ENCODE data around the gene FAM131C.
"Not testable (repeated sequence)": the region's sequence is repeated elsewhere in the genome, so short reads cannot be mapped to it uniquely, and the experiment has no call there.

FAM131C gene

GRCh38 chr1:16073490-16074119 lies at the start of gene FAM131C:
TSS of gene FAM131C (minus strand) at chr1:16073651. CDS start at chr1:16073442, 209 bp downstream.
- no peak for DNase-seq (ENCODE audit: low read depth in 2 of 2, low spot score in 1 of 2)

GRCh38 chr1:16122916-16123315 lies 49.5 kb upstream of the FAM131C start:
- DNase-seq (ENCODE audit: low read depth in 2 of 2, low spot score in 1 of 2), result peak; percentile 16 to 50

GRCh38 chr1:16122350-16122881 lies 49.0 kb upstream of the FAM131C start:
- no peak for DNase-seq (ENCODE audit: low read depth in 2 of 2, low spot score in 1 of 2)

GRCh38 chr1:16120940-16121410 lies 47.5 kb upstream of the FAM131C start:
- no peak for DNase-seq (ENCODE audit: low read depth in 2 of 2, low spot score in 1 of 2)

GRCh38 chr1:16120407-16120806 lies 47.0 kb upstream of the FAM131C start:
- no peak for DNase-seq (ENCODE audit: low read depth in 2 of 2, low spot score in 1 of 2)

- no peak for DNase-seq (ENCODE audit: low read depth in 2 of 2, low spot score in 1 of 2)
Observed at GRCh38 chr1:16119926-16120325, 46.5 kb upstream of the FAM131C start.

GRCh38 chr1:16119504-16119903 lies 46.1 kb upstream of the FAM131C start:
- no peak for DNase-seq (ENCODE audit: low read depth in 2 of 2, low spot score in 1 of 2)

GRCh38 chr1:16118706-16119105 lies 45.3 kb upstream of the FAM131C start:
- no peak for DNase-seq (ENCODE audit: low read depth in 2 of 2, low spot score in 1 of 2)

- no peak for DNase-seq (ENCODE audit: low read depth in 2 of 2, low spot score in 1 of 2)
Observed at GRCh38 chr1:16117936-16118335, 44.5 kb upstream of the FAM131C start.

GRCh38 chr1:16117369-16117768 lies 43.9 kb upstream of the FAM131C start:
- no peak for DNase-seq (ENCODE audit: low read depth in 2 of 2, low spot score in 1 of 2)

- no peak for DNase-seq (ENCODE audit: low read depth in 2 of 2, low spot score in 1 of 2)
Observed at GRCh38 chr1:16116625-16117024, 43.2 kb upstream of the FAM131C start.

GRCh38 chr1:16116002-16116401 lies 42.6 kb upstream of the FAM131C start:
- no peak for DNase-seq (ENCODE audit: low read depth in 2 of 2, low spot score in 1 of 2)

GRCh38 chr1:16115468-16115983 lies 42.1 kb upstream of the FAM131C start:
- no peak for DNase-seq (ENCODE audit: low read depth in 2 of 2, low spot score in 1 of 2)

GRCh38 chr1:16114527-16115467 lies 41.3 kb upstream of the FAM131C start:
- DNase-seq (ENCODE audit: low read depth in 2 of 2, low spot score in 1 of 2), result no peak

GRCh38 chr1:16112596-16113555 lies 39.4 kb upstream of the FAM131C start:
- no peak for DNase-seq (ENCODE audit: low read depth in 2 of 2, low spot score in 1 of 2)

- no peak for DNase-seq (ENCODE audit: low read depth in 2 of 2, low spot score in 1 of 2)
Observed at GRCh38 chr1:16111771-16112595, 38.5 kb upstream of the FAM131C start.

GRCh38 chr1:16110884-16111283 lies 37.4 kb upstream of the FAM131C start:
- DNase-seq (ENCODE audit: low read depth in 2 of 2, low spot score in 1 of 2), result no peak

- DNase-seq (ENCODE audit: low read depth in 2 of 2, low spot score in 1 of 2), result no peak
Observed at GRCh38 chr1:16110456-16110855, 37.0 kb upstream of the FAM131C start.

GRCh38 chr1:16109571-16109970 lies 36.1 kb upstream of the FAM131C start:
- DNase-seq (ENCODE audit: low read depth in 2 of 2, low spot score in 1 of 2), result no peak

GRCh38 chr1:16107039-16107438 lies 33.6 kb upstream of the FAM131C start:
- not testable (repeated sequence) for DNase-seq (ENCODE audit: low read depth in 2 of 2, low spot score in 1 of 2)
